Measurements from ENCODE around the gene WDR54. TPM values are rescaled to one million over a fixed set of nuclear protein-coding genes. Genes with fewer than 3 reads are reported as not detected.

WDR54 gene
- total and polyA plus RNA-seq, 12 donors, result 6.4 to 23.9 (median 14.5) TPM

- intact Hi-C loops (cut with DNase I), result no loop called here
- H3K27me3 ChIP-seq, result no peaks in the 10 kb centered on the region
- H3K9me3 ChIP-seq (replicated peaks in 1 of 3), result no peaks in the 10 kb centered on the region
- peak overlapping the region in 3 of 4 donors; percentile 43 to 72 (median 45) for H3K4me3 ChIP-seq
- peaks cover 9 to 16% of the 10 kb centered on the region in 2 donors for H3K4me1 ChIP-seq (replicated peaks in 1 of 2)
- 43 to 51% (median 46%) methylated on average over 16 of the region's 16 CpGs for WGBS, 4 donors
- peaks cover 0 to 15% of the 10 kb centered on the region in 2 donors for H3K36me3 ChIP-seq (replicated peaks in 1 of 2)
- peak in 1 of 7 donors; percentile 22 for DNase-seq
- TF ChIP-seq CTCF (IDR thresholded peaks at IDR 0.05) (no peak), POLR2A (IDR thresholded peaks at IDR 0.05) (no peak)
- H3K27ac ChIP-seq, result peak overlapping the region; percentile 57 to 96 (median 87)
Measured at GRCh38 chr2:74471332-74472065, 50.0 kb downstream of the WDR54 start.

- Histone ChIP-seq H3K4me1 (replicated peaks in 1 of 2) (peaks cover 9 to 16% of the 10 kb centered on the region in 2 donors), H3K27ac (peak within 1 kb of the TSS; percentile 57 to 96 (median 87)), H3K36me3 (replicated peaks in 1 of 2) (peaks cover 0 to 15% of the 10 kb centered on the region in 2 donors), H3K9me3 (replicated peaks in 1 of 3) (no peaks in the 10 kb centered on the region), H3K4me3 (peak within 1 kb of the TSS; percentile 7 to 72 (median 44)), H3K27me3 (no peaks in the 10 kb centered on the region)
- DNase-seq, result peak; percentile 92 to 98 (median 95)
- intact Hi-C loops (cut with DNase I), result no loop called here
- WGBS, 4 donors, result 0 to 1% (median 0%) methylated on average over 33 to 66 of the region's 66 CpGs
- TF ChIP-seq POLR2A (IDR thresholded peaks at IDR 0.05) (peak; percentile 60 to 70), CTCF (IDR thresholded peaks at IDR 0.05) (peak in 1 of 6 experiments; percentile 8)
Measured at GRCh38 chr2:74472086-74472944, 50.8 kb downstream of the WDR54 start, which contains the start of gene MRPL53. Gene MRPL53, minus strand, starts transcription at chr2:74472680. Its CDS starts 20 bp downstream, at chr2:74472660.

GRCh38 chr2:74472945-74473258 lies 51.4 kb downstream of the WDR54 start:
- no peak for DNase-seq
- Histone ChIP-seq H3K36me3 (replicated peaks in 1 of 2) (peaks cover 0 to 15% of the 10 kb centered on the region in 2 donors), H3K27ac (peak overlapping the region; percentile 57 to 96 (median 87)), H3K9me3 (replicated peaks in 1 of 3) (no peaks in the 10 kb centered on the region), H3K4me1 (replicated peaks in 1 of 2) (peaks cover 9 to 16% of the 10 kb centered on the region in 2 donors), H3K4me3 (peak overlapping the region in 3 of 4 donors; percentile 43 to 72 (median 45)), H3K27me3 (no peaks in the 10 kb centered on the region)
- 7 to 13% (median 7%) methylated on average over 7 of the region's 7 CpGs for WGBS, 4 donors
- no peak for TF ChIP-seq POLR2A (IDR thresholded peaks at IDR 0.05)
- no peak for TF ChIP-seq CTCF (IDR thresholded peaks at IDR 0.05)
- intact Hi-C loops (cut with DNase I), result no loop called here

GRCh38 chr2:74474481-74474880 lies 53.0 kb downstream of the WDR54 start:
- Histone ChIP-seq H3K27ac (no peak overlapping the region), H3K4me3 (no peak overlapping the region), H3K9me3 (replicated peaks in 1 of 3) (no peaks in the 10 kb centered on the region), H3K27me3 (no peaks in the 10 kb centered on the region), H3K4me1 (replicated peaks in 1 of 2) (peaks cover 9 to 16% of the 10 kb centered on the region in 2 donors), H3K36me3 (replicated peaks in 1 of 2) (peaks cover 0 to 20% of the 10 kb centered on the region in 2 donors)
- TF ChIP-seq POLR2A (IDR thresholded peaks at IDR 0.05), result no peak
- TF ChIP-seq CTCF (IDR thresholded peaks at IDR 0.05), result no peak
- no peak for DNase-seq
- WGBS, 4 donors, result 90 to 95% (median 94%) methylated on average over 5 to 6 of the region's 6 CpGs
- intact Hi-C loops (cut with DNase I), result no loop called here

Measured in adrenal gland (tissue), 12 donors.